Tibial artery (tissue), 4 donors: Measurements from ENCODE around the gene RELN.
"Not testable (repeated sequence)": the region's sequence is repeated elsewhere in the genome, so short reads cannot be mapped to it uniquely, and the experiment has no call there.

Experiments used
- DNase-seq, 2 donors: peaks; one replicate each; pipeline ENCODE4 v3.0.0-alpha.2; 2019
- H3K27ac ChIP-seq, 2 donors: fragments of 200-600 bp; sonication (generic) in 1 of 2; 1 replicate in 1 of 2; 2 replicates in 1 of 2; pipeline ENCODE4 v1.5.1; 2018 to 2019; ENCODE audit warnings: mild to moderate bottlenecking in 1 of 2
- H3K27me3 ChIP-seq, 2 donors: fragments of 200-600 bp; sonication (generic) in 1 of 2; one replicate each; pipeline versions ENCODE4 v1.5.1 to v1.6.0; 2016 to 2019
- H3K36me3 ChIP-seq, 3 donors: fragments of 200-600 bp; sonication (generic) in 2 of 3; one replicate each; pipeline ENCODE4 v1.5.1; 2016 to 2019; ENCODE audit warnings: mild to moderate bottlenecking in 2 of 3
- H3K4me1 ChIP-seq, 4 donors: fragments of 200-600 bp; sonication (generic) in 2 of 4; 1 replicate in 3 of 4; 2 replicates in 1 of 4; pipeline ENCODE4 v1.5.1; 2016 to 2019
- H3K4me3 ChIP-seq, 2 donors: fragments of 200-600 bp; sonication (generic) in 1 of 2; 1 replicate in 1 of 2; 2 replicates in 1 of 2; pipeline ENCODE4 v1.5.1; 2018 to 2019; ENCODE audit warnings: mild to moderate bottlenecking in 2 of 2
- H3K9me3 ChIP-seq, 3 donors: fragments of 200-600 bp; sonication (generic) in 1 of 3; one replicate each; pipeline ENCODE4 v1.5.1; 2016 to 2019
- CTCF ChIP-seq, 2 experiments: fragments of 200-600 bp in 1 of 2; fragments of 450-650 bp in 1 of 2; IDR thresholded peaks; one replicate each; pipeline ENCODE4 v1.5.1; 2017 to 2019; ENCODE audit warnings: antibody characterized with exemption in 2 of 2, mild to moderate bottlenecking in 1 of 2, moderate library complexity in 1 of 2
- intact Hi-C: fragments of 100-400 bp; cut with DNase I; formaldehyde crosslinking; loops from one replicate; pipeline ENCODE4 v1.15.0; 2023; ENCODE audit warnings: low total_unique reads

Gene RELN

GRCh38 chr7:103919272-103919868, 70.1 kb downstream of the RELN start:
- intact Hi-C loops: no loop called here
- DNase-seq: no peak
- Histone ChIP-seq H3K4me1 (no peaks in the 10 kb centered on the region), H3K36me3 (no peaks in the 10 kb centered on the region), H3K27me3 (no peaks in the 10 kb centered on the region), H3K9me3 (no peaks in the 10 kb centered on the region), H3K4me3 (no peak overlapping the region), H3K27ac (no peak overlapping the region)
- TF ChIP-seq CTCF (IDR thresholded peaks at IDR 0.05): no peak

GRCh38 chr7:103918631-103919271, 70.7 kb downstream of the RELN start:
- Histone ChIP-seq H3K4me3 (no peak overlapping the region), H3K27ac (no peak overlapping the region), H3K36me3 (no peaks in the 10 kb centered on the region), H3K4me1 (no peaks in the 10 kb centered on the region), H3K27me3 (no peaks in the 10 kb centered on the region), H3K9me3 (no peaks in the 10 kb centered on the region)
- DNase-seq: no peak
- no peak for TF ChIP-seq CTCF (IDR thresholded peaks at IDR 0.05)
- intact Hi-C loops: no loop called here

GRCh38 chr7:103915680-103916357, 73.6 kb downstream of the RELN start:
- Histone ChIP-seq H3K4me3 (no peak overlapping the region), H3K27me3 (no peaks in the 10 kb centered on the region), H3K4me1 (no peaks in the 10 kb centered on the region), H3K27ac (no peak overlapping the region), H3K36me3 (no peaks in the 10 kb centered on the region), H3K9me3 (no peaks in the 10 kb centered on the region)
- TF ChIP-seq CTCF (IDR thresholded peaks at IDR 0.05): no peak
- no peak for DNase-seq
- intact Hi-C loops: no loop called here

GRCh38 chr7:103914147-103914899, 75.1 kb downstream of the RELN start:
- DNase-seq: no peak
- TF ChIP-seq CTCF (IDR thresholded peaks at IDR 0.05): no peak
- intact Hi-C loops: no loop called here
- no peak overlapping the region for H3K27ac ChIP-seq
- no peaks in the 10 kb centered on the region for H3K9me3 ChIP-seq
- no peaks in the 10 kb centered on the region for H3K4me1 ChIP-seq
- H3K27me3 ChIP-seq: no peaks in the 10 kb centered on the region
- no peaks in the 10 kb centered on the region for H3K36me3 ChIP-seq
- H3K4me3 ChIP-seq: no peak overlapping the region

- H3K4me1 ChIP-seq: no peaks in the 10 kb centered on the region
- no peaks in the 10 kb centered on the region for H3K9me3 ChIP-seq
- DNase-seq: no peak
- no peak overlapping the region for H3K27ac ChIP-seq
- H3K36me3 ChIP-seq: no peaks in the 10 kb centered on the region
- TF ChIP-seq CTCF (IDR thresholded peaks at IDR 0.05): no peak
- H3K4me3 ChIP-seq: no peak overlapping the region
- H3K27me3 ChIP-seq: no peaks in the 10 kb centered on the region
- intact Hi-C loops: no loop called here
Measured at GRCh38 chr7:103912891-103913605, 76.4 kb downstream of the RELN start.

GRCh38 chr7:103911015-103911414, 78.4 kb downstream of the RELN start:
- H3K36me3 ChIP-seq, H3K4me3 ChIP-seq, intact Hi-C loops, H3K27me3 ChIP-seq, DNase-seq, H3K9me3 ChIP-seq, H3K27ac ChIP-seq, H3K4me1 ChIP-seq: not testable (repeated sequence)
